HCT116 (cell line): ENCODE data around the gene RBM19. TPM values are rescaled to one million over a fixed set of nuclear protein-coding genes. Genes with fewer than 3 reads are reported as not detected.

ENCODE experiments used
- ATAC-seq: fragments of 200-7000 bp; cut with Tn5 transposase; 2 replicates; pipeline ENCODE4 v1.9.1; 2020; ENCODE audit warnings: mild to moderate bottlenecking, moderate library complexity
- BruUV-seq: library from RNA; stranded (reverse); fragments of 400-500 nt; replicated peaks from 2 replicates; lab custom pipeline; 2021; lab: Mats Ljungman, UMichigan
- CTCF ChIA-PET: fragments of 300-600 bp; sonication (Branson Sonifier 250); formaldehyde crosslinking; loops from one replicate; lab custom pipeline; 2021; ENCODE audit warnings: antibody characterized with exemption; lab: Charles Lee
- POLR2A ChIA-PET: fragments of 300-600, 350-600 bp; sonication (Branson Sonifier 250); formaldehyde crosslinking; loops from one replicate; lab custom pipeline; 2021; ENCODE audit warnings: antibody characterized with exemption; lab: Charles Lee
- RAD21 ChIA-PET, 2 experiments: fragments of 300-600 bp; sonication (Branson Sonifier 250); formaldehyde crosslinking; loops; one replicate each; lab custom pipeline; 2023; ENCODE audit warnings: low total read pairs in 2 of 2; ENCODE audit not compliant: uncharacterized antibody in 2 of 2, unreplicated experiment in 2 of 2, low non-redundant PET in 1 of 2; lab: Charles Lee
- DNase-seq: peaks from one replicate; pipeline ENCODE4 v3.0.0-alpha.2; 2010; ENCODE audit warnings: low read depth, low spot score
- H2AFZ ChIP-seq: fragments of 200-600 bp; shearing (Covaris generic), sonication (generic); 2 replicates; pipeline ENCODE4 v1.6.1; 2017; ENCODE audit warnings: low read depth, mixed run types, mixed read lengths, antibody characterized with exemption, low read length; ENCODE audit not compliant: poor library complexity, severe bottlenecking
- H3K27ac ChIP-seq: 2 replicates; pipeline ENCODE4 v1.5.1; 2012; ENCODE audit warnings: low read depth, low read length
- H3K27me3 ChIP-seq: fragments of 200-600 bp; sonication (generic); 2 replicates; pipeline ENCODE4 v1.6.1; 2016; ENCODE audit warnings: mixed run types, low read length, mixed read lengths; ENCODE audit not compliant: insufficient read depth
- H3K36me3 ChIP-seq, 2 experiments: fragments of 200-500 bp in 1 of 2; fragments of 200-600 bp in 1 of 2; sonication (Bioruptor generic) in 1 of 2; sonication (generic) in 1 of 2; 2 replicates each; pipeline versions ENCODE4 v1.5.1 to v1.6.1; 2014 to 2016; ENCODE audit warnings: low read length in 2 of 2, inconsistent platforms in 1 of 2, mixed read lengths in 1 of 2, mixed run types in 1 of 2; ENCODE audit not compliant: insufficient read depth in 2 of 2, control insufficient read depth in 1 of 2
- H3K4me1 ChIP-seq, 2 experiments: fragments of 200-600 bp in 1 of 2; sonication (generic) in 1 of 2; 2 replicates each; pipeline versions ENCODE4 v1.5.1 to v1.6.1; 2012 to 2017; ENCODE audit warnings: low read length in 2 of 2, inconsistent platforms in 1 of 2, mild to moderate bottlenecking in 1 of 2, mixed read lengths in 1 of 2, mixed run types in 1 of 2, moderate library complexity in 1 of 2; ENCODE audit not compliant: insufficient read depth in 2 of 2, control insufficient read depth in 1 of 2
- H3K4me2 ChIP-seq: fragments of 200-600 bp; sonication (generic); 2 replicates; pipeline ENCODE4 v1.6.1; 2017; ENCODE audit warnings: mixed run types, low read length, mixed read lengths
- H3K4me3 ChIP-seq, 2 experiments: fragments of 200-600 bp in 1 of 2; sonication (generic) in 1 of 2; replicated peaks in 1 of 2; 2 replicates each; pipeline ENCODE4 v1.5.1; 2011 to 2016; ENCODE audit warnings: low read length in 2 of 2, control low read depth in 1 of 2, low read depth in 1 of 2, mild to moderate bottlenecking in 1 of 2, mixed read lengths in 1 of 2, mixed run types in 1 of 2
- H3K79me2 ChIP-seq: fragments of 200-600 bp; sonication (generic); 2 replicates; pipeline ENCODE4 v1.6.1; 2017; ENCODE audit warnings: mild to moderate bottlenecking, mixed run types, low read length, moderate library complexity, mixed read lengths; ENCODE audit not compliant: insufficient read depth
- H3K9ac ChIP-seq: fragments of 200-600 bp; sonication (generic); 2 replicates; pipeline ENCODE4 v1.6.1; 2016; ENCODE audit warnings: low read length, mixed read lengths
- H3K9me2 ChIP-seq: fragments of 200-600 bp; sonication (generic), shearing (Covaris generic); 2 replicates; pipeline ENCODE4 v1.6.1; 2017; ENCODE audit warnings: mixed run types, mild to moderate bottlenecking, moderate library complexity; ENCODE audit not compliant: insufficient read depth
- H3K9me3 ChIP-seq, 2 experiments: fragments of 200-500 bp in 1 of 2; fragments of 200-600 bp in 1 of 2; sonication (Bioruptor generic) in 1 of 2; sonication (generic) in 1 of 2; 2 replicates each; pipeline ENCODE4 v1.6.1; 2014 to 2017; ENCODE audit warnings: low read length in 2 of 2, mixed read lengths in 2 of 2, inconsistent platforms in 1 of 2, low read depth in 1 of 2, mild to moderate bottlenecking in 1 of 2, mixed run types in 1 of 2, moderate library complexity in 1 of 2; ENCODE audit not compliant: control insufficient read depth in 1 of 2, insufficient read depth in 1 of 2
- H4K20me1 ChIP-seq: fragments of 200-600 bp; sonication (generic), shearing (Covaris generic); 2 replicates; pipeline ENCODE4 v1.6.1; 2017; ENCODE audit warnings: mixed run types, mild to moderate bottlenecking, moderate library complexity; ENCODE audit not compliant: insufficient read depth
- CEBPB ChIP-seq: IDR thresholded peaks from 2 replicates; pipeline ENCODE4 v1.6.1; 2012; ENCODE audit warnings: low read depth
- EGR1 ChIP-seq: IDR thresholded peaks from 2 replicates; pipeline ENCODE4 v1.6.1; 2012; ENCODE audit warnings: low read depth
- ELF1 ChIP-seq: IDR thresholded peaks from 2 replicates; pipeline ENCODE4 v1.6.1; 2012; ENCODE audit warnings: low read depth, borderline replicate concordance
- EZH2 ChIP-seq: fragments of 200-600 bp; sonication (generic); IDR thresholded peaks from 2 replicates; pipeline ENCODE4 v1.6.1; 2017; ENCODE audit warnings: antibody characterized with exemption, mixed run types
- EZH2phosphoT487 ChIP-seq: fragments of 200-600 bp; IDR thresholded peaks from 2 replicates; pipeline ENCODE4 v1.6.1; 2018; ENCODE audit warnings: antibody characterized with exemption, borderline replicate concordance
- POLR2A ChIP-seq: IDR thresholded peaks from 2 replicates; pipeline ENCODE4 v1.7.0; 2011; ENCODE audit warnings: borderline replicate concordance; ENCODE audit not compliant: insufficient read depth, insufficient read length; ENCODE audit errors: extremely low read depth
- POLR2AphosphoS5 ChIP-seq: IDR thresholded peaks from 2 replicates; pipeline ENCODE4 v1.6.1; 2011; ENCODE audit warnings: mild to moderate bottlenecking, low read depth, low read length, moderate library complexity
- RAD21 ChIP-seq: IDR thresholded peaks from 2 replicates; pipeline ENCODE4 v1.6.1; 2012; ENCODE audit warnings: low read depth, mild to moderate bottlenecking
- SIN3A ChIP-seq: IDR thresholded peaks from 2 replicates; pipeline ENCODE4 v1.6.1; 2012; ENCODE audit warnings: low read depth
- SP1 ChIP-seq: IDR thresholded peaks from 2 replicates; pipeline ENCODE4 v1.6.1; 2012; ENCODE audit warnings: low read depth
- SRF ChIP-seq: IDR thresholded peaks from 2 replicates; pipeline ENCODE4 v1.6.1; 2012; ENCODE audit warnings: low read depth
- ZFX ChIP-seq: fragments of 450-650 bp; IDR thresholded peaks from 2 replicates; pipeline ENCODE4 v1.6.1; 2017
- ZNF274 ChIP-seq: fragments of 200-500 bp; sonication (Bioruptor generic); IDR thresholded peaks from 2 replicates; pipeline ENCODE4 v1.6.1; 2014; ENCODE audit warnings: mild to moderate bottlenecking, low read depth, low read length, inconsistent platforms
- intact Hi-C: fragments of 100-400 bp; cut with micrococcal nuclease; formaldehyde crosslinking; loops from 2 replicates; pipeline ENCODE4 v1.10.0; 2022
- total RNA-seq: library from RNA; stranded (reverse); gene quantifications from one replicate; pipeline ENCODE4 v1.2.1, GENCODE V29; 2021; ENCODE audit not compliant: unreplicated experiment
- TF ChIP-seq, protein P1 (sequence below), 3 experiments: fragments of 200-600 bp in 1 of 3; sonication (generic) in 1 of 3; IDR thresholded peaks in 2 of 3; conservative IDR thresholded peaks in 1 of 3; 2 replicates each; pipeline ENCODE4 v1.5.1; 2012 to 2017; ENCODE audit warnings: low read depth in 2 of 3, low read length in 2 of 3, antibody characterized with exemption in 1 of 3, borderline replicate concordance in 1 of 3, control low read depth in 1 of 3, mild to moderate bottlenecking in 1 of 3, mixed read lengths in 1 of 3, mixed run types in 1 of 3, moderate library complexity in 1 of 3; ENCODE audit not compliant: insufficient read depth in 1 of 3
- TF ChIP-seq, protein P2 (sequence below): IDR thresholded peaks from 2 replicates; pipeline ENCODE4 v1.6.1; 2011; ENCODE audit warnings: mild to moderate bottlenecking, low read length, moderate library complexity; ENCODE audit not compliant: insufficient replicate concordance; ENCODE audit errors: extremely low read depth
- TF ChIP-seq, protein P3 (sequence below): IDR thresholded peaks from 2 replicates; pipeline ENCODE4 v1.6.1; 2012
- TF ChIP-seq, protein P4 (sequence below): IDR thresholded peaks from 2 replicates; pipeline ENCODE4 v1.6.1; 2012

The RBM19 gene
- total RNA-seq, 1 experiment from 2014 or later, result 30.7 TPM

DNA sequence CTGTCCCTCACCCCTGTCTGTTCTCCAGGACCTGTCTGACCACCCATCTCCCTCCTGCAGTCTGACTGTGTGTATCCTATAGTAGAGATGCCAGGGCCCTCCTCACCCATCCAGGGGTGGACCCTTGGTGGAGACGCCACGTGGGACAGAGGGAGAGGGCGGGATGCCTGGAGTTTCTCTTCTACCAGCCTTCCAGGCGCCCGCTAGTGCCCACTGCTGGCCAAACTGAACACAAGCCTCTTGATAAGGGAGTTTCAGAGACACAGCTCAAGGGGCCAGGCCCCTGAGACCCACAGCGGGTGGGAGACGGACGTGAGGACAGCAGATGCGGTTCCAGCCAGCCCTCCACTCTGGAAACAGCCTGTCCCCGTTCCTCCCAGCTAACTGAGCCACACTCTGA is 147.3 kb downstream of the RBM19 start:
- no peak overlapping the region for H2AFZ ChIP-seq
- no peaks in the 10 kb centered on the region for H3K79me2 ChIP-seq
- H3K36me3 ChIP-seq, result no peaks in the 10 kb centered on the region
- no peak overlapping the region for H3K4me2 ChIP-seq
- H3K9ac ChIP-seq, result no peak overlapping the region
- RAD21 ChIA-PET, result no interaction called here
- H3K27me3 ChIP-seq, result no peaks in the 10 kb centered on the region
- ATAC-seq (peak; percentile 76), DNase-seq (no peak)
- no peaks in the 10 kb centered on the region for H3K9me2 ChIP-seq
- no peaks in the 10 kb centered on the region for H3K9me3 ChIP-seq
- H3K4me1 ChIP-seq, result no peaks in the 10 kb centered on the region
- CTCF ChIA-PET, result interaction anchor here (1.0 to 1.1 kb wide), 3 partner anchors 11 to 357 kb away, joined by 3 to 5 read pairs (median 3); no protein-coding TSS in a partner anchor
- peak; percentile 31 for TF ChIP-seq RAD21
- TF ChIP-seq, protein P1, sequence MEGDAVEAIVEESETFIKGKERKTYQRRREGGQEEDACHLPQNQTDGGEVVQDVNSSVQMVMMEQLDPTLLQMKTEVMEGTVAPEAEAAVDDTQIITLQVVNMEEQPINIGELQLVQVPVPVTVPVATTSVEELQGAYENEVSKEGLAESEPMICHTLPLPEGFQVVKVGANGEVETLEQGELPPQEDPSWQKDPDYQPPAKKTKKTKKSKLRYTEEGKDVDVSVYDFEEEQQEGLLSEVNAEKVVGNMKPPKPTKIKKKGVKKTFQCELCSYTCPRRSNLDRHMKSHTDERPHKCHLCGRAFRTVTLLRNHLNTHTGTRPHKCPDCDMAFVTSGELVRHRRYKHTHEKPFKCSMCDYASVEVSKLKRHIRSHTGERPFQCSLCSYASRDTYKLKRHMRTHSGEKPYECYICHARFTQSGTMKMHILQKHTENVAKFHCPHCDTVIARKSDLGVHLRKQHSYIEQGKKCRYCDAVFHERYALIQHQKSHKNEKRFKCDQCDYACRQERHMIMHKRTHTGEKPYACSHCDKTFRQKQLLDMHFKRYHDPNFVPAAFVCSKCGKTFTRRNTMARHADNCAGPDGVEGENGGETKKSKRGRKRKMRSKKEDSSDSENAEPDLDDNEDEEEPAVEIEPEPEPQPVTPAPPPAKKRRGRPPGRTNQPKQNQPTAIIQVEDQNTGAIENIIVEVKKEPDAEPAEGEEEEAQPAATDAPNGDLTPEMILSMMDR (IDR thresholded peaks at IDR 0.05 in 2 of 3, conservative IDR thresholded peaks at IDR 0.05 in 1 of 3; ENCODE audit: borderline replicate concordance in 1 of 3, insufficient read depth in 1 of 3, low read depth in 2 of 3, low read length in 2 of 3), result peak; percentile 25 to 62 (median 59); a peak in 5 of 6 replicates
- no peak for TF ChIP-seq ZNF274
- POLR2A ChIA-PET, result no interaction called here
- H4K20me1 ChIP-seq, result no peaks in the 10 kb centered on the region
- intact Hi-C loops, result no loop called here
- no TSS peak for BruUV-seq
- H3K27ac ChIP-seq, result no peak overlapping the region
- H3K4me3 ChIP-seq, result no peak overlapping the region

DNA sequence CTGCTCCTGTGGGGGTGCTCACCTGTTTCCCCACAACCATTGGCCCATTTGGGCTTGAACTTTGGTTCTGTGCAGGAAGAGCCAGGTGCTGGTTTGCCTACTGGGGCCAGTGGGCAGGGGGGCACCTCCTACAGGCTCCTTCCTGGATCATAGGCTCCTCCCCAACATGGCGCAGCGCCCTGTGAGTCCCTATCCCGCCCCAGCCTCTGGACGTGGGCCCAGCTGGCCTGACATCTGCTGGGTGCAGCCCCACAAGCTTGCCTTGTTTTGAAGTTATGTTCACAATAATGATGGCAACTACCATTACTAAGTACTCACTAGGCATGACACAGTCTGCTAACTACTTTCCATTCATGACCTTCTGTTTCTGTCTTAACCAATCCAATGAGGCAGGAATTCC is 147.8 kb downstream of the RBM19 start:
- H4K20me1 ChIP-seq, result no peaks in the 10 kb centered on the region
- ATAC-seq (no peak), DNase-seq (no peak)
- no peak overlapping the region for H3K4me3 ChIP-seq
- no TSS peak for BruUV-seq
- no peak overlapping the region for H3K9ac ChIP-seq
- no peak overlapping the region for H3K4me2 ChIP-seq
- ChIA-PET RAD21 (no interaction called here), POLR2A (no interaction called here), CTCF (interaction anchor here (1.0 to 1.1 kb wide), 2 partner anchors 12 to 356 kb away, joined by 3 read pairs; no protein-coding TSS in a partner anchor)
- no peaks in the 10 kb centered on the region for H3K36me3 ChIP-seq
- H3K9me2 ChIP-seq, result no peaks in the 10 kb centered on the region
- no peak overlapping the region for H2AFZ ChIP-seq
- no peaks in the 10 kb centered on the region for H3K79me2 ChIP-seq
- H3K4me1 ChIP-seq, result no peaks in the 10 kb centered on the region
- no peaks in the 10 kb centered on the region for H3K9me3 ChIP-seq
- no peak overlapping the region for H3K27ac ChIP-seq
- intact Hi-C loops, result no loop called here
- H3K27me3 ChIP-seq, result no peaks in the 10 kb centered on the region
- TF ChIP-seq, protein P2, sequence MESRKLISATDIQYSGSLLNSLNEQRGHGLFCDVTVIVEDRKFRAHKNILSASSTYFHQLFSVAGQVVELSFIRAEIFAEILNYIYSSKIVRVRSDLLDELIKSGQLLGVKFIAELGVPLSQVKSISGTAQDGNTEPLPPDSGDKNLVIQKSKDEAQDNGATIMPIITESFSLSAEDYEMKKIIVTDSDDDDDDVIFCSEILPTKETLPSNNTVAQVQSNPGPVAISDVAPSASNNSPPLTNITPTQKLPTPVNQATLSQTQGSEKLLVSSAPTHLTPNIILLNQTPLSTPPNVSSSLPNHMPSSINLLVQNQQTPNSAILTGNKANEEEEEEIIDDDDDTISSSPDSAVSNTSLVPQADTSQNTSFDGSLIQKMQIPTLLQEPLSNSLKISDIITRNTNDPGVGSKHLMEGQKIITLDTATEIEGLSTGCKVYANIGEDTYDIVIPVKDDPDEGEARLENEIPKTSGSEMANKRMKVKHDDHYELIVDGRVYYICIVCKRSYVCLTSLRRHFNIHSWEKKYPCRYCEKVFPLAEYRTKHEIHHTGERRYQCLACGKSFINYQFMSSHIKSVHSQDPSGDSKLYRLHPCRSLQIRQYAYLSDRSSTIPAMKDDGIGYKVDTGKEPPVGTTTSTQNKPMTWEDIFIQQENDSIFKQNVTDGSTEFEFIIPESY, result no peak
- TF ChIP-seq, protein P3, sequence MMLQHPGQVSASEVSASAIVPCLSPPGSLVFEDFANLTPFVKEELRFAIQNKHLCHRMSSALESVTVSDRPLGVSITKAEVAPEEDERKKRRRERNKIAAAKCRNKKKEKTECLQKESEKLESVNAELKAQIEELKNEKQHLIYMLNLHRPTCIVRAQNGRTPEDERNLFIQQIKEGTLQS, result no peak
- TF ChIP-seq CEBPB, result no peak
- TF ChIP-seq POLR2AphosphoS5, result no peak
- TF ChIP-seq, protein P4, sequence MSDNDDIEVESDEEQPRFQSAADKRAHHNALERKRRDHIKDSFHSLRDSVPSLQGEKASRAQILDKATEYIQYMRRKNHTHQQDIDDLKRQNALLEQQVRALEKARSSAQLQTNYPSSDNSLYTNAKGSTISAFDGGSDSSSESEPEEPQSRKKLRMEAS, result no peak
- no peak for TF ChIP-seq EZH2
- TF ChIP-seq EGR1, result no peak
- TF ChIP-seq EZH2phosphoT487, result no peak
- no peak for TF ChIP-seq ZFX
- no peak for TF ChIP-seq SIN3A
- no peak for TF ChIP-seq POLR2A
- TF ChIP-seq ELF1, result no peak
- TF ChIP-seq SP1, result no peak
- no peak for TF ChIP-seq SRF
- TF ChIP-seq RAD21, result no peak
- TF ChIP-seq ZNF274, result no peak
